HFF-Myc (cell line): ENCODE data around the gene MAP3K9.

Source experiments
- DNase-seq: peaks from one replicate; pipeline ENCODE4 v3.0.0-alpha.2; 2011; ENCODE audit warnings: low read depth; ENCODE audit errors: extremely low read depth
- H3K4me3 ChIP-seq: replicated peaks from 2 replicates; pipeline ENCODE4 v1.5.1; 2011; ENCODE audit warnings: low read depth, mild to moderate bottlenecking, control low read depth, low read length
- CTCF ChIP-seq: IDR thresholded peaks from 2 replicates; pipeline ENCODE4 v1.5.1; 2012; ENCODE audit warnings: mild to moderate bottlenecking, low read depth, low read length, control low read depth; ENCODE audit errors: missing control alignments

Gene MAP3K9

GRCh38 chr14:70697701-70698100, 111.6 kb downstream of the MAP3K9 start:
- DNase-seq, result no peak
- H3K4me3 ChIP-seq, result no peak overlapping the region
- TF ChIP-seq CTCF, result no peak

- no peak for DNase-seq
- TF ChIP-seq CTCF, result no peak
- no peak overlapping the region for H3K4me3 ChIP-seq
Measured at GRCh38 chr14:70696026-70696425, 113.3 kb downstream of the MAP3K9 start.

GRCh38 chr14:70692210-70692609, 117.1 kb downstream of the MAP3K9 start:
- H3K4me3 ChIP-seq, result no peak overlapping the region
- DNase-seq, result no peak
- no peak for TF ChIP-seq CTCF

- TF ChIP-seq CTCF, result no peak
- H3K4me3 ChIP-seq, result no peak overlapping the region
- no peak for DNase-seq
Measured at GRCh38 chr14:70685474-70686197, 123.7 kb downstream of the MAP3K9 start.

GRCh38 chr14:70683983-70684382, 125.3 kb downstream of the MAP3K9 start:
- no peak for TF ChIP-seq CTCF
- H3K4me3 ChIP-seq, result no peak overlapping the region
- DNase-seq, result no peak

GRCh38 chr14:70680748-70681147, 128.6 kb downstream of the MAP3K9 start:
- TF ChIP-seq CTCF, result no peak
- no peak overlapping the region for H3K4me3 ChIP-seq
- DNase-seq, result no peak

- DNase-seq, result no peak
- no peak for TF ChIP-seq CTCF
- no peak overlapping the region for H3K4me3 ChIP-seq
Measured at GRCh38 chr14:70677341-70677740, 132.0 kb downstream of the MAP3K9 start.
